Occipital lobe (tissue), 2 donors: ENCODE measurements around the gene SLC19A3. TPM values are rescaled to one million over a fixed set of nuclear protein-coding genes. Genes with fewer than 3 reads are reported as not detected.
"Not testable (repeated sequence)": the region's sequence is repeated elsewhere in the genome, so short reads cannot be mapped to it uniquely, and the experiment has no call there.

ENCODE experiments used
- DNase-seq: peaks from one replicate; lab custom pipeline; 2025; lab: John Stamatoyannopoulos, UW
- total RNA-seq: library from RNA; depleted of rRNA; stranded (reverse); fragments of >200 nt; gene quantifications from one replicate; pipeline ENCODE4 v1.2.3, GENCODE V29; 2014

The SLC19A3 gene
- total RNA-seq = 1.2 TPM

- peak; percentile 66 for DNase-seq
Measured at GRCh38 chr2:227717687-227718567, at the start of gene SLC19A3. TSS of gene SLC19A3 (minus strand) at chr2:227718028. CDS start at chr2:227702318, 15,710 bp downstream.

GRCh38 chr2:227766373-227766883, 48.6 kb upstream of the SLC19A3 start:
- DNase-seq = peak; percentile 63

- no peak for DNase-seq
Measured at GRCh38 chr2:227765788-227766372, 48.1 kb upstream of the SLC19A3 start.

- no peak for DNase-seq
Measured at GRCh38 chr2:227761740-227762476, 44.1 kb upstream of the SLC19A3 start.

GRCh38 chr2:227759411-227760118, 41.7 kb upstream of the SLC19A3 start:
- DNase-seq = no peak

- not testable (repeated sequence) for DNase-seq
Measured at GRCh38 chr2:227756261-227756660, 38.4 kb upstream of the SLC19A3 start.

GRCh38 chr2:227748079-227748478, 30.3 kb upstream of the SLC19A3 start:
- DNase-seq = no peak

- no peak for DNase-seq
Measured at GRCh38 chr2:227745594-227745993, 27.8 kb upstream of the SLC19A3 start, which contains the start of gene SCYGR8. TSS of gene SCYGR8 (plus strand) at chr2:227745894. CDS start at chr2:227745894, 0 bp downstream.

GRCh38 chr2:227740705-227741104, 22.9 kb upstream of the SLC19A3 start:
- DNase-seq = not testable (repeated sequence)

GRCh38 chr2:227739351-227739750, 21.5 kb upstream of the SLC19A3 start:
- no peak for DNase-seq

GRCh38 chr2:227728035-227728434, 10.2 kb upstream of the SLC19A3 start, which contains the start of gene SCYGR7:
TSS of gene SCYGR7 (plus strand) at chr2:227728335. CDS start at chr2:227728335, 0 bp downstream.
- DNase-seq = no peak

GRCh38 chr2:227724394-227725039, 6.7 kb upstream of the SLC19A3 start, which contains the start of gene SCYGR6:
TSS of gene SCYGR6 (minus strand) at chr2:227724757. CDS start at chr2:227724757, 0 bp downstream.
- DNase-seq = no peak

GRCh38 chr2:227722821-227723220, 5.0 kb upstream of the SLC19A3 start:
- DNase-seq = not testable (repeated sequence)

GRCh38 chr2:227720680-227721079, 2.9 kb upstream of the SLC19A3 start:
- no peak for DNase-seq

- no peak for DNase-seq
Measured at GRCh38 chr2:227719641-227720040, 1.8 kb upstream of the SLC19A3 start.

GRCh38 chr2:227716501-227716900, 1.3 kb downstream of the SLC19A3 start:
- no peak for DNase-seq

- DNase-seq = no peak
Measured at GRCh38 chr2:227713291-227713690, 4.5 kb downstream of the SLC19A3 start.

- DNase-seq = no peak
Measured at GRCh38 chr2:227710986-227711385, 6.8 kb downstream of the SLC19A3 start.

GRCh38 chr2:227707390-227707789, 10.4 kb downstream of the SLC19A3 start:
- no peak for DNase-seq

GRCh38 chr2:227706859-227707258, 11.0 kb downstream of the SLC19A3 start:
- DNase-seq = no peak
